Activated CD4-positive, alpha-beta T cell treated with anti-CD3 and anti-CD28 coated beads, Interleukin-2, amount 10 ng/mL, durations not matched to agents 7 days and 5 days (primary cell): Measurements from ENCODE around the gene PODXL2. TPM values are rescaled to one million over a fixed set of nuclear protein-coding genes. Genes with fewer than 3 reads are reported as not detected.
A peak's percentile ranks its signal among the peaks of the same experiment; 100 is the strongest.
"Not testable (repeated sequence)": the region's sequence is repeated elsewhere in the genome, so short reads cannot be mapped to it uniquely, and the experiment has no call there.

ENCODE experiments used
- CTCF ChIA-PET: fragments of 350-600 bp; sonication (Branson Sonifier 250); formaldehyde crosslinking; loops from one replicate; lab custom pipeline; 2021; ENCODE audit warnings: antibody characterized with exemption; lab: Charles Lee
- POLR2A ChIA-PET: fragments of 350-600 bp; sonication (Branson Sonifier 250); formaldehyde crosslinking; loops from one replicate; lab custom pipeline; 2021; ENCODE audit warnings: antibody characterized with exemption; lab: Charles Lee
- DNase-seq: peaks from one replicate; pipeline ENCODE4 v3.0.0-alpha.2; 2020
- H3K27ac Mint-ChIP-seq: one replicate; pipeline ENCODE4 v1.8.0; 2021; ENCODE audit warnings: mild to moderate bottlenecking, moderate library complexity, mixed read lengths
- H3K27me3 Mint-ChIP-seq: one replicate; pipeline ENCODE4 v1.8.0; 2021; ENCODE audit warnings: mixed read lengths
- H3K36me3 Mint-ChIP-seq: one replicate; pipeline ENCODE4 v1.8.0; 2021; ENCODE audit warnings: low read depth, mixed read lengths
- H3K4me1 Mint-ChIP-seq: one replicate; pipeline ENCODE4 v1.8.0; 2021; ENCODE audit warnings: mixed read lengths
- H3K4me3 Mint-ChIP-seq: one replicate; pipeline ENCODE4 v1.8.0; 2021; ENCODE audit warnings: mild to moderate bottlenecking, moderate library complexity, mixed read lengths
- H3K9me3 Mint-ChIP-seq: one replicate; pipeline ENCODE4 v1.8.0; 2021; ENCODE audit warnings: mixed read lengths
- total RNA-seq, 2 experiments: library from RNA; stranded (reverse); gene quantifications; one replicate each; pipeline ENCODE4 v1.2.3, GENCODE V29; 2021

Gene PODXL2
- total RNA-seq, 2 experiments from 2014 or later = 2.7 to 2.9 TPM

DNA sequence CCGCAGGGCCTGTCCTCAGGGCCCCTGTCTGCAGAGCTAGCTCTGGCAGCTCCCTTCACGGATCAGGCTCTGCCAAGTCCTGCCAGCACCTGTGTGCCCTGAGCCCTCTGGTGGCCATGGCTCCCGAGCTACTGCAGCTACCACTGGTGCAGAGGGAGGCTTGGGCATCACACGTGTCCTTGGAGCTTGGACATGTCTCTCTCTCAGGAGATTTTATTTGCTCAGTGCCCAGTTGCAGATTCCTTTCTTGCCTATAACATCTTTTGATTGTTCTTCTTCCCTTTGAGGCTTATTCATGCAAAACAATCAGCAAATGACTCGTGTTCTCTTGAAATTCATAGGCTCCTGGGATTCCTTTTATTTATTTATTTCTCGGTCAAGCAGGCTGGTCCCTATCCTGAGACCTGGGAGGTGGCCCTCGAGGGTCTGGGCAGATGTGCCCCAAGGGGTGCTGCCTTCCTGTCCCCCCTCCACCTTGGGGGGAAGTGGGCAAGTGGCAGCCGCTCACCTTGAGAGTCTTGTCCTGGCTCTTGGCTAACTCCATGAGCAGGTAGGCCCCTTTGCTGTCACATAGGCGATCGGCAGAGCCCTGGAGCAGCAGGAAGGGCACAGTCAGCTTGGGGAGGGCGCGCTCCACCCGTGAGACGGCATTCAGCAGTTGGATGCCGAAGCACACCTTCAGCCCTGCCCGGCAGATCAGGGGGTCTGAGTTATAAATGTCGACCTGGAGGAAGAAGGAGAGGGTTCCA, 65.7 kb downstream of the PODXL2 start:
- peaks cover 5% of the 10 kb centered on the region for H3K4me1 Mint-ChIP-seq
- H3K4me3 Mint-ChIP-seq = no peak overlapping the region
- DNase-seq = peak; percentile 68
- no peaks in the 10 kb centered on the region for H3K9me3 Mint-ChIP-seq
- no peak overlapping the region for H3K27ac Mint-ChIP-seq
- POLR2A ChIA-PET = no interaction called here
- H3K36me3 Mint-ChIP-seq = no peaks in the 10 kb centered on the region
- CTCF ChIA-PET = interaction anchor here (1.1 to 2.9 kb wide), 4 partner anchors 11 to 119 kb away, joined by 3 to 12 read pairs (median 4); no protein-coding TSS in a partner anchor
- peaks cover 1% of the 10 kb centered on the region for H3K27me3 Mint-ChIP-seq

DNA sequence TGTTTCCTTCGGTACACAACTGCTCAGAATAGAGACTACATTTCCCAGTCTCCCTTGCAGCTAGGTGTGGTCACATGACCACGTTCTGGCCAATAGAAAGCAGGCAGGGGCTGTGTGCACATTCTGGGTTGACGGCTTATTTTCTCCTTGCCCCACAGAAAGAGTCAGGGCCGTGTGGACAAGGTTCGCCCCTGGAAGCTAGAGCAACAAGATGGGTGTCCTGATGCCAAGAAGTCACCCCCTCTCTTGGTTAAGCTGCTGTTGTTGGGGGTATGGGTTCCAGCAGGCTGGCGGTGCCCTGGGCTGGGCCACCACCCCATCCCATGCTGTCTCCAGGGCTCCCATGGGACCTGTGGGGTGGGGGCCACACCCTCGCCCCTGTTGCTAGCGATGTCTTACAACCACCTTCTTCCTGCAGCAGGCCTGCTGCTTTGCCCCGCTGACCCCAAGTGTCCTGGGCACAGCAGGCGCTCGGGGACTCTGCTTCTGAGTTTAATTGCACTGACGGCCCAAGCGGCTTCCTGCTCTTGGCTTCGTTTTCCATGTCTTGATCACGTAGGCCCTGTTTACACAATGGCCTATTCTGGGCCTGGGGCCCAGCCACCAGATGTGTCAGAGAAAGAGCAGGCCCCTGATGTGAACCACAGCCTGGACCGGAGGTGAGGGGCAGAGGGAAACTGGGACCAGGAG, 68.7 kb downstream of the PODXL2 start:
- Mint-ChIP-seq H3K9me3 (no peaks in the 10 kb centered on the region), H3K27ac (peak overlapping the region; percentile 50), H3K36me3 (no peaks in the 10 kb centered on the region), H3K4me3 (no peak overlapping the region), H3K4me1 (peaks cover 5% of the 10 kb centered on the region), H3K27me3 (peaks cover 1% of the 10 kb centered on the region)
- CTCF ChIA-PET = interaction anchor here (1.0 to 2.9 kb wide), 3 partner anchors 16 to 125 kb away, joined by 3 to 12 read pairs (median 3); partner anchors contain the start of gene MGLL
- peak; percentile 66 for DNase-seq
- POLR2A ChIA-PET = no interaction called here

DNA sequence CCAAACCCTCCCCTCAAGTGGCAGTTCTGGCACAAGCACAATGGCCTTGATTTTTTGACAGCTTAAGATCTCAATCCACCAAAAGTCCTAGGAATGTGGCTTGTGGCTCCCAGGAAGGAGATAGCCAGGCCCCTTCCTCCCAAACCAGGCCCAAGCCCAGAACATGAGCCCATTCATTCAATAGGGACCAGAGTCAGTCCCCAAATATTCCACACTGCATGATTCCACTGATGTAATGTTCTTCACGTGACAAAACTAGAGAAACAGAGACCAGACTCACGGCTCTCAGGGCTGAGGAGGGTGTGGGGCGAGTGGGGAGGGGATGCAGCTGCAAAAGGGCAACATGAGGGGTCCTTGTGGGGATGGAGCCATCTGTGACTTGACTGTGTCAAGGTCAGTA, 69.3 kb downstream of the PODXL2 start:
- POLR2A ChIA-PET = no interaction called here
- CTCF ChIA-PET = interaction anchor here (1.0 to 1.1 kb wide), 2 partner anchors 16 to 23 kb away, joined by 3 read pairs; no protein-coding TSS in a partner anchor
- peaks cover 1% of the 10 kb centered on the region for H3K27me3 Mint-ChIP-seq
- no peak for DNase-seq
- H3K27ac Mint-ChIP-seq = no peak overlapping the region
- no peak overlapping the region for H3K4me3 Mint-ChIP-seq
- no peaks in the 10 kb centered on the region for H3K9me3 Mint-ChIP-seq
- H3K36me3 Mint-ChIP-seq = no peaks in the 10 kb centered on the region
- peaks cover 5% of the 10 kb centered on the region for H3K4me1 Mint-ChIP-seq

DNA sequence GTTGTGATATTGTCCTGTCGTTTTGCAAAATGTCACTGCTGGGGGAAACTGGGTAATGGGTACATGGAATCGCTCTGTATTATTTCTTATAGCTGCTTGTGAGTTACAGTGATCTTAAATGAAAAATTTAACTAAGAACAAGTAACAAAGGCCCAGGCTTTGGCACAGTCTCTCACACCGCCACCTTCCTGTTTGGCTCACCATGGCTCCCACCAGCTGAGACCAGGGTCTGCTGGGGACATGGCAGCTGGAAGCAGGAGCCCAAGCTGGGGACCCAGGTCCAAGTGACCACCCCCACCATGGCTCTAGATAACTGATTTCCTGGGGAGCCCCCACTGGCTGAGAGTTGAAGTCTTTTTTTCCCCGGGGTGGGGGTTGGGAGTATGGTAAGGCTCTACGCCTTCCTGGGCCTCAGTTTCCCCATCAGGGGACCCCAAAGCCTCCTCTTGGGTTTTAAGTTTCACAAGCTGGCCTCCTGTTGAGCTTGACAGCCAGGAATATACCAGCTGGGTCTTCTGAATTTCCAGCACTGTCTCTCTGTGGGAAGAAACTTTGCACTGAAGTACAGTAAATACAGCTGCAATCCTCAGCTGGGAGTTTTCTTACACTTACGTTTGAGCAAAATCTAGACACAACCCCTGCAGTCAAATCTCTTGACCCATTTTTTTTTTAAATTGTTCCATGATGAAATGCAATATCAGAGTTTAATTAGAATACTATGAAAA, 69.9 kb downstream of the PODXL2 start:
- Mint-ChIP-seq H3K36me3 (no peaks in the 10 kb centered on the region), H3K4me1 (peaks cover 5% of the 10 kb centered on the region), H3K27me3 (peaks cover 4% of the 10 kb centered on the region), H3K4me3 (no peak overlapping the region), H3K9me3 (peaks cover 2% of the 10 kb centered on the region), H3K27ac (no peak overlapping the region)
- POLR2A ChIA-PET = no interaction called here
- no peak for DNase-seq
- CTCF ChIA-PET = interaction anchor here (0.6 to 1.1 kb wide), 3 partner anchors 15 to 416 kb away, joined by 3 read pairs; no protein-coding TSS in a partner anchor

DNA sequence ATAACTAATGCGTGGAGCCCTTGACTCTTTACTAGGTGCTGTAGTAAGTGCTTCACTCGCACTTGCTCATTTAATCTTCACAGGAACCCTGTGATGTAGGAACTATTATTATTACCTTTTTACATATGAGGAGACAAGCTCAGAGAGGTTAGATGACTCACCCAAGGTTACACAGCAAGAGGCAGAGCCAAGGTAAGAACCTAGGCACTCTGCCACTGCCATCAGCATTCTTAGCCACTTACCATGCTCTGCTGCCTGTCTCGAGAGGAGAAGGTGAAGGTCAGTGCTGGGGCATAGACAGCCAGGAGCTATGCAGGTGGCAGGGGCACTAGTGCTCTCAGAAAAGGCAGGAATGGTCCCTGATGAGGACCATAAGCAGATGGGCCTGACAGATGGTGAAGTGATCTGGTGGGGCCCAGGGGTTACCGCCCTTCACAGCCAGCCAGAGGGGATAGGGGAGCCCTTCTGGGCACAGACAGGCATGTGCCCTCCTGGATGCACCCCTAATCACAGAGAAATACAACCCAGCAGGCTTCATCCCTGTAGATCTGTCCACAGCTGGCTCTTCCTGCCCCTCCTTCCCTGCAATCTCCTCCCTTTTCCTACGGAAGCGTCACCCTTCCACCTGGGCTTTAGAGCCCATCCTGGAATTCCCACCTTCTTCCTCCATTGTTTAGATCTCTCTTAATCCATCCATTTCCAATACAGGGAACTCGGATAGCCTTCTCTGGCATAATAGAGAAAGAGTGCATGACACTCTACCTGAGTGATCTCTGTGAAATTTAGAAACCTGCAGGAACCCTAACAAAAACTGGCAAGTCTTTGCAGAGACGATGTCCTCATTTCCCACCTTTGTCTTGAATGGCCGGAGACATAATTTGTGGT, 70.7 kb downstream of the PODXL2 start:
- Mint-ChIP-seq H3K27me3 (peaks cover 7% of the 10 kb centered on the region), H3K36me3 (no peaks in the 10 kb centered on the region), H3K27ac (no peak overlapping the region), H3K9me3 (peaks cover 2% of the 10 kb centered on the region), H3K4me3 (no peak overlapping the region), H3K4me1 (peaks cover 8% of the 10 kb centered on the region)
- ChIA-PET CTCF (interaction anchor here (0.6 to 1.1 kb wide), 2 partner anchors 22 to 415 kb away, joined by 3 read pairs; no protein-coding TSS in a partner anchor), POLR2A (no interaction called here)
- no peak for DNase-seq

DNA sequence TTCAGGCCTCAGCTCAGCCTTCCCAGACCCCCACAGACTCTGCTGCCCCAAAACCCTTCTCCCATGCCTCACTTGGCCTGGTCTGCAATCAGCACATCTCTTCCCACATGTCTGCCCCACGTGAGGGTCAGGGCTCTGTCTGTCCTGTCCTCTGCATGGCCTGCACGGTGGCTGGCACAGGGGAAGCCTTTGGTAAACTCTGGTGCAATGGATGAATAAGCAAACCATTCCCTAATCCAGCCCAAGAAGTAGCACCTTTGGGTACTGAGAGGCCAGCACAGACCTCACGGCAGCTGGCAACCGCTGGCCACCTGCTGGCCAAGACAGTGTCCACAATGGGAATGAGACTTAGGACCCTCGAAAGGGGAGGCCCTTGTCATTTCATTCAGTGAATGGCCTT, 71.4 kb downstream of the PODXL2 start:
- ChIA-PET CTCF (no interaction called here), POLR2A (no interaction called here)
- Mint-ChIP-seq H3K9me3 (peaks cover 2% of the 10 kb centered on the region), H3K4me1 (peaks cover 8% of the 10 kb centered on the region), H3K27me3 (peaks cover 7% of the 10 kb centered on the region), H3K27ac (no peak overlapping the region), H3K4me3 (no peak overlapping the region), H3K36me3 (no peaks in the 10 kb centered on the region)
- no peak for DNase-seq

DNA sequence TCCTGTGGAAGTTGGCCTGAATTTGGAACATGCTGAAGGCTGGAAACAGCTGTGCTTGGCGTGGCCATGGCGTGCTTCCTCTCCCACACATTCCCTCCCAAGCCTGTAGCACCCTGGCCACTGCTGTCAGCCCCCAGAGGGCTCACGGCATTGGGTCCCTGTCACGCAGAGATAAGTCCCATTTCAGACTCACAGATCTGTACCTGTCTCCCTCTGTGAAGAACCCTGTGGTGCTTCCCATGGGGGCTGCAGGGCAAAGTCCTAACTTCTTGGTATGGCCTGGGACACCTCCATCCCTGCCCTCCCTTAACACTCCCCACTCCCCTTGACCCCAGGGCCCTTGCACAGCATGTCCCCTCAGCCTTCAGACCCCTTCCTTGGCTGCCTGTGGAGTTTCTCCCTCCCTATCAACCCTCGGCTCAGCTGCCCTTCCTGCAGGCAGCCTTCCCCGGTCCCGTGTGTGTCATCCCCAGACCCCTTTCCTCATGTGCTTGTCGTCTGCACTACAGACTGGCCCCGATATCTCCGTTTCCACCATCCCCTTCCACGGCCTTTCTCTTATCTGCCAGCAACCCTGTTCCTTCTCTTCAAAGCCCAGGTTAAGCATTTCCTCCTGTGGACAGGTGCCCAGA, 72.4 kb downstream of the PODXL2 start:
- ChIA-PET CTCF (no interaction called here), POLR2A (no interaction called here)

DNA sequence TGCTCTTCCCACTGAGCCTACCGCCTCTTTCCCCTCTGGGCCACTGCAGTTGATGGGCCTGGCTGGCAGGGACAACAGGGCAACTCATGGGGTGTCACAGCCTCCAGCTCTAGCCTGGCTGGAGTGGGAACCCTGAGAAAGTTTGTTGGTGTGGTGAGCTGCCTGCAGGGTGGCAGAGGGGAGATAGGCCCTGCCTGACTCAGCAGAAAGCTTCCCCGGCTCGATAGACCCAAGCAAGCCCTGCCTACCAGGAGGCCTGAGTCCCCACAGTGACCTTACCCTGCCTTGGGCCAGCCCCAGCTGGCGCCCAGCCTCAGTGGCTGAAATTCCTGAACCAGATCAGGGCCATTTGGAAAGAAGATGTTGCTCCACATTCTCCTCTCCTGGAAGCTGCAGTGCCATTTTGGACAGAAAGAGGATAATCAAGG, 73.2 kb downstream of the PODXL2 start:
- peaks cover 5% of the 10 kb centered on the region for H3K4me1 Mint-ChIP-seq
- H3K9me3 Mint-ChIP-seq = peaks cover 2% of the 10 kb centered on the region
- DNase-seq = no peak
- peaks cover 5% of the 10 kb centered on the region for H3K27me3 Mint-ChIP-seq
- ChIA-PET POLR2A (no interaction called here), CTCF (no interaction called here)
- H3K36me3 Mint-ChIP-seq = no peaks in the 10 kb centered on the region
- no peak overlapping the region for H3K27ac Mint-ChIP-seq
- H3K4me3 Mint-ChIP-seq = no peak overlapping the region

More for the DNA sequence above, 72.4 kb downstream of the PODXL2 start:
- Mint-ChIP-seq H3K27ac (no peak overlapping the region), H3K9me3 (peaks cover 2% of the 10 kb centered on the region), H3K4me3 (no peak overlapping the region), H3K27me3 (peaks cover 5% of the 10 kb centered on the region), H3K4me1 (peaks cover 8% of the 10 kb centered on the region), H3K36me3 (no peaks in the 10 kb centered on the region)
- DNase-seq = no peak

DNA sequence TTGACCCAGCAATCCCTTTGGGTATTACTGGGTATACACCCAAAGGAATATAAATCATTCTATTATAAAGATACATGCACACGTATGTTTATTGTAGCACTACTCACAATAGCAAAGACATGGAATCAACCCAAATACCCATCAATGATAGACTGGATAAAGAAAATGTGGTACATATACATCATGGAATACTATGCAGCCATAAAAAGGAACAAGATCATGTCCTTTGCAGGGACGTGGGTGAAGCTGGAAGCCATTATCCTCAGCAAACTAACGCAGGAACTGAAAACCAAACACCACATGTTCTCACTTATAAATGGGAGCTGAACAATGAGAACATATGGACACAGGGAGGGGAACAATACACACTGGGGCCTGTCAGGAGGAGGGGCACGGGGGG, 75.9 kb downstream of the PODXL2 start:
- H3K9me3 Mint-ChIP-seq, POLR2A ChIA-PET, CTCF ChIA-PET, DNase-seq, H3K4me1 Mint-ChIP-seq, H3K27me3 Mint-ChIP-seq, H3K4me3 Mint-ChIP-seq, H3K36me3 Mint-ChIP-seq, H3K27ac Mint-ChIP-seq: not testable (repeated sequence)

DNA sequence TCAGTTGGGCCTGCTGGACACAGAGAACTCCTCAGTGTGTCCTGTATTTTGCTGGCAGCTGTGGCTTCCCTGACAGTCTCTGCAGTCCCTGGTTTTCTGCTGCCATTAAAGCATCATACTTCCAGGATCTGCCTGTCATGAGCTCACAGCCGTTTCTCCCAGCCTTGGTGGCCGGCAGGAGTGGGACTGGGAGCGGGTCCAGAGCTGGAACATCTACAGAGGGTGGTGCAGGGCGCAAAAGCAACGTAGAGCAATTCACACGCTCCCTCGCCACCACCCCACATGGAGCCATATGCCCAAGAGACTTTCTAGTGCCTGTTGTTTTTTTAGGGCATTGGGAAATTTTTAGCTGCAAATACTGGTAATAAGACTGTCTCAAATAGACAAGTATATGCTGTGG, 77.3 kb downstream of the PODXL2 start:
- H3K4me3 Mint-ChIP-seq = no peak overlapping the region
- H3K4me1 Mint-ChIP-seq = peaks cover 2% of the 10 kb centered on the region
- peaks cover 2% of the 10 kb centered on the region for H3K9me3 Mint-ChIP-seq
- peaks cover 5% of the 10 kb centered on the region for H3K27me3 Mint-ChIP-seq
- DNase-seq = no peak
- H3K36me3 Mint-ChIP-seq = no peaks in the 10 kb centered on the region
- CTCF ChIA-PET = interaction anchor here (1.0 to 1.7 kb wide), 3 partner anchors 11 to 32 kb away, joined by 3 to 4 read pairs (median 4); no protein-coding TSS in a partner anchor
- no peak overlapping the region for H3K27ac Mint-ChIP-seq
- POLR2A ChIA-PET = no interaction called here

DNA sequence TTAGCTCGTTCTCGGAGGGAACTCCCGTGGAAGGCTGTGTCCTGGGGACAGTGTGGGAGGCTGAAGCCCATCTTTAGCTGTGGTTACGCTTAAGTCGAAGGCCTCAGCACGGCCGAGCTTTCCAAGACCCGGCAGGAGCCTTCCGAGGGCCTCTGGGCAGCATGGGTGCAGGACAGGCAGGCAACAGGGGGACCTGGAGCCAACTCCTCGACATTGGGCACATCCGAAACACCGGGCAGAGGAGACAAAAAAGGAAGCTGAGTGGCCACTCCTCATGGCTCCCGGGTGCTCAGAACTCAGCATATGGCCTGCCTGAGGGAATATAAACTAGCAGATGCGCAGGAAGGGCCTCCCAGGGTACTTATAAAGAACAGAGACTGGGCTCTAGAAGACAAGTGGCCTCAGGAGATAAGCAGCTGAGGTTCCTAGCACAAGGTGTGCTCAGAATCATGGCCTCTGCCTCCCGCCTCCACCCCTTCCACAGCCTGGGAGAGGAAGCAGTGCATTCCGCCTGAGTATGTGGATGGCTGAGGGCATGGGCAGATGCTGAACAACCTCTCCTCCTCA, 77.9 kb downstream of the PODXL2 start:
- Mint-ChIP-seq H3K36me3 (no peaks in the 10 kb centered on the region), H3K27ac (no peak overlapping the region), H3K4me1 (peaks cover 2% of the 10 kb centered on the region), H3K9me3 (peaks cover 2% of the 10 kb centered on the region), H3K27me3 (peaks cover 5% of the 10 kb centered on the region), H3K4me3 (no peak overlapping the region)
- no peak for DNase-seq
- POLR2A ChIA-PET = no interaction called here
- CTCF ChIA-PET = interaction anchor here (1.0 to 1.7 kb wide), 3 partner anchors 11 to 31 kb away, joined by 3 to 4 read pairs (median 4); no protein-coding TSS in a partner anchor
